Measurements from ENCODE around the gene TMEM37.

Gene TMEM37

DNA sequence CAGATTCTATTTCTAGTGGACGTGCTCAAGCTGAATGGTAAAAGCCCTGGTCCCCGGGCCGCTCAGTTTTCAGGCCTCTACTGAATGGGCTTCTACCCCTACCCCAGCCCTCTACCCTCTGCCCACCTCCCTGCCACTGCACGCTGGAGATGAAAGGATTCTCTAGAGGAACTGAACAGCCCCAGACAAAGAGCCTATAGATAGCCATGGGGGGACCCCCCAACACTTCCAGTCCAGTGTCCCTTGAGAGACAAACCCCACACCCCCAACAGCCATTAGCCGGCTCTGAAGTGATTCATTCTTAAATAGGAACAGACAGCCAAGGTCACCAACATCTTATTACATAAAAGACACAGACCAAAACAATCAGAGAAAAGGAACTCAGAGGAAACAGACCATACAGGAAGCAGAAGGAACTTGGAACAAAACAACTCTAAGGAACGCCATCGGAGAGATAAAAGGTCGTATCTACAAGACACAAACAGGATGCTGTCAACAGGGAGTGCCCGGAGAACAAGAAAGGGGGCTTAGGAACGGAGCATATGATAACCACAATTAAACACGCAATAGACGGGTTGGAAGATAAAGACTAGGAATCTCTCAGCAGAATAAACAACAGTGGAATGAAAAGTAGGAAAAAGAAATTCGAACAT lies 23.5 kb downstream of the TMEM37 start:
- DNase-seq (ENCODE audit: low spot score): no peak

DNA sequence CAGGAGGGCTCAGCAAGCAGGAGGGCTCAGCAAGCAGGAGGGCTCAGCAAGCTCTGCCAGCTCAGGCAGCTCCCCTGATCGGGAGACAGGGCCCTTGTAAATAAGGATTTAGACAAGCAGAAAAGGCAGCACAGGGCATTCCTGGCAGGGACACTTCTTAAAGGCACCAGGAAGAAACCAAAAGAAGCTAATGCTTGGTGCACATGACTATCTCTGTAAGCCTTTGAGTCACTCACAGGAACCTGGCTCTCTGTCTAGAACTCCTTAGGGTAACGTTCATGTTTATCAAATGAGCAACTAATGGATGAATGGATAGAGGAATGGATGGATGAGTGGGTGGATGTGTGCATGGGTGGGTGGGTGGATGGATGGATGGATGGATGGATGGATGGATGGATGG lies 28.4 kb downstream of the TMEM37 start:
- DNase-seq (ENCODE audit: low spot score): peak; percentile 17

DNA sequence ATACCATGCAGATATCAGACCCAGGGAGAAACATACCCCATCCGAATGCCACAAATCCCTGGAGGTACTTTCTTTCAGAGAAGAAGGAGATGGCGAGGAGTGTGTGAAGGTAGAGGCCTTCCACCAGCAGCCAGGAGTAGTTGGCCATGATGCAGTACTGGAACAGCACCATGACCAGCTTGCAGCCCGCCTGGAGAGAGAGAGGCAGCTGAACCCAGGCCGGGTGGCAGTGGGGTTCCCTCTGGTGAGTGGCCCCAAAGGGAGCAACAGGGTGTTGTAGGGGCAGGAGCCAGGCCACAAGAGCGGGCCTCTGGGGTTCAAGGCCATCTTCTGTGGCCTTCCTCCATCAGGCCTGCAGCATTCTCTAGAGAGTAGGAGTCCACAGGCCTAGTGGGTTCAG lies 30.2 kb downstream of the TMEM37 start:
- DNase-seq (ENCODE audit: low spot score): no peak

GRCh38 chr2:119462574-119462973 lies 30.9 kb downstream of the TMEM37 start:
- DNase-seq (ENCODE audit: low spot score): no peak

GRCh38 chr2:119463136-119463535 lies 31.5 kb downstream of the TMEM37 start:
- DNase-seq (ENCODE audit: low spot score): no peak

GRCh38 chr2:119463990-119464389 lies 32.3 kb downstream of the TMEM37 start:
- DNase-seq (ENCODE audit: low spot score): no peak

GRCh38 chr2:119464981-119465380 lies 33.3 kb downstream of the TMEM37 start:
- DNase-seq (ENCODE audit: low spot score): no peak

GRCh38 chr2:119465687-119466086 lies 34.0 kb downstream of the TMEM37 start:
- DNase-seq (ENCODE audit: low spot score): no peak

DNA sequence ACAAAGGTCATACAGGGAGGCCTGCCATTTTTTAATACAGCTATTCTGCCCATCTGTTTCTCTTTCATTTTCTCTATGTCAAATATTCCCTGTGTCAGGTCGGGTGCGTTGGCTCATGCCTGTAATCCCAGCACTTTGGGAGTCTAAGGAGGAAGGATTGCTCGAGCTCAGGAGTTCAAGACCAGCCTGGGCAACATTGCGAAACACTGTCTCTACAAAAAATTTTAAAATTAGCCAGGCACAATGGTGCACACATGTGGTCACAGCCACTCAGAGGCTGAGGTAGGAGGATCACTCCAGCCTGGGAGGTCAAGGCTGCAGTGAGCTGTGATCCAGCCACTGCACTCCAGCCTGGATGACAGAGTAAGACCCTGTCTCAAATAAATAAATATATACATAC lies 34.7 kb downstream of the TMEM37 start:
- no peak for DNase-seq (ENCODE audit: low spot score)

GRCh38 chr2:119468154-119468955 lies 36.7 kb downstream of the TMEM37 start:
- DNase-seq (ENCODE audit: low spot score): peak; percentile 34

DNA sequence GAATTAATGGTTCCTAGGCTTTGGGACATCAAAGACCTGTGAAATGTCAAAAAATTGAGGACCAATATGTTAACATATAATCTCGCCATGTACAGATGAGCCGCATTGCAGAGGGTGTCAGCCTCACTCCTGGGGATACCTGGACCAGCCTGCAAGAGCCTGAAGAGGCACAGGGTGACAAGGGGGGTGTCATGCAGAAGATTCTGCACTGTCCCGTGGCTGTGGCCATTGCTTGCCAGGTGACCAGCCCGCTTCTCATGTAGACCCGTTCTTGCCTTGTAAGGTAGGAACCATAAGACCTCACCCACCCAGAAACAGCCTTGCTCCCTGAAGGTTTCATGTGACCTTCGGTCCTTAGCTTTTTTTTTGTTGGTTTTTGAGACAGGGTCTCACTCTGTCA lies 37.5 kb downstream of the TMEM37 start:
- no peak for DNase-seq (ENCODE audit: low spot score)

DNA sequence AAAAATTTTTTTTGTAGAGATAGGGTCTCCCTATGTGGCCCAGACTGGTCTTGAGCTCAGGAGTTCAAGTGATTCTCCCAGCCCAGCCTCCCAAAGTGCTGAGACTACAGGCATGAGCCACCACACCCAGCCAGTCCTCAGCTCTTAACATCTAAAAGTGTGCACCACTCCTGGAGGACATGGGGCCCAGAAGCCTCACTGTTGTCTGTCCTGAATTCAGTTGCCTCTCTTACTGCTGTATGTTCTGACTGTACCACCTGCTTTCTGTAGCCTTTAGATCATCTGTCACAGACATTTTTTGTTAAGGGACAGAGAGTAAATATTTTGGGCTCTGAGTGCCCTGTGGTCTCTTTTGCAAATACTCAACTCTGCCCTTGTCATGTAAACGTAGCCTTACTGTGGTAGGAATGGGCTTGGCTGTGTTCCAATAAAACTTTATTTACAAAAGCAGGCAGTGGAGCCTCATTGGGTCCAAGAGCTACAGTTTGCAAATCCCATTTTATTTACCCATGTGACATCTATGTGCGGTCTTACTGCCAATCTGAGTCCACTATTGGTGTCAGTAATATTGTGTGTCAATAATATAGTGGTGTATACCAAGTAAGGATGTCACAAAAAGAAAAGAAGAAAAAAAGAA lies 38.1 kb downstream of the TMEM37 start:
- no peak for DNase-seq (ENCODE audit: low spot score)

DNA sequence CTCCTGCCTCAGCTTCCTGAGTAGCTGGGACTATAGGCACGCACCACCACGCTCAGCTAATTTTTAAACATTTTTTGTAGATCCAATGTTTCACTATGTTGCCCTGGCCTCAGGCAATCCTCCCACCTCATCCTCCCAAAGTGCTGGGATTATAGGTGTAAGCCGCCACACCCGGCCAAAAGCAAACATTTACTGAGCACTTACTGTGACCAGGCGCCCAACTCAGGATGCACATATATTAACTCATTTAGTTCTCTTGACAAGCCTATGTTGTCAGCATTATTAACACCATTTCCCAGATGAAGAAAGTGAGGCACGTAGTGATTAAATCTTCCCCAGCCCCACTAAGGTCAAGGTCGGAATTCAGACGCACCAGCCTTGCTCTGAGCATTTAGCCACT lies 41.1 kb downstream of the TMEM37 start:
- DNase-seq (ENCODE audit: low spot score): no peak

DNA sequence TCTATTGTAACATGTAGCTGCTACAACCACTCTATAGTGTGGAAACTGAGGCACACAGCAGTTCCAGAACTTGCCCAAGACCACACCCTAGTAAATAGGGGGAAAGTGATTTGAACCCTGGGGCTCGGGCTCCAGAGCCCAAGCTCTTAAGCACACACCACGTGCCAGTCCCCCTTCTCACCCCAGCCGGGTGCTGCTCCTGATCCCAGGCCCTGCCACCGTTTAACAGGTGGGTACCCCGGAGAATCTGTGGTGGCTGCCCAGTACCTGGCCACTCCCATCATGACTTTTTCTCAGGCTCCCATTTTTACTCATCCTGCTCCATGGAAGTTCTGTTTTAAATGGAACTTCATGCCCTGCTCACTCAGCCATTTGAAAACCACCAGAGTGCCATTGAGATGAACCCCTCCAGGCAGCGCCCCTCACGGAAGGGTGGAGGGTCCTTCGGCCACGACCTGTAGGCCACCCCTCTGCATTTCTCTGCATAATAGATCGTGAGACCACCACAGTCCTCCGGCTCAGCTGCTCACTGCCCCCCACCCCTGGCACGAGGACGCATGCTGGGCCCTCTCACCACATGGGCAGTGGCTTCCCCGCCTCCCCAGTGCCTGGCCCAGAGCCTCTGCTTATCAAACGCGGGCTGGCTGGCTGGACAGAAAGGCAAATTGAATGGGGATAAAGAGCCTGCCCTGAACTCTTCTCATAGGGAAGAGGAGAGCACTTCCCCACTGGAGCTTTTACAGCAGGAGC lies 42.1 kb downstream of the TMEM37 start:
- DNase-seq (ENCODE audit: low spot score): no peak

GRCh38 chr2:119474371-119475224 lies 42.9 kb downstream of the TMEM37 start:
- no peak for DNase-seq (ENCODE audit: low spot score)

DNA sequence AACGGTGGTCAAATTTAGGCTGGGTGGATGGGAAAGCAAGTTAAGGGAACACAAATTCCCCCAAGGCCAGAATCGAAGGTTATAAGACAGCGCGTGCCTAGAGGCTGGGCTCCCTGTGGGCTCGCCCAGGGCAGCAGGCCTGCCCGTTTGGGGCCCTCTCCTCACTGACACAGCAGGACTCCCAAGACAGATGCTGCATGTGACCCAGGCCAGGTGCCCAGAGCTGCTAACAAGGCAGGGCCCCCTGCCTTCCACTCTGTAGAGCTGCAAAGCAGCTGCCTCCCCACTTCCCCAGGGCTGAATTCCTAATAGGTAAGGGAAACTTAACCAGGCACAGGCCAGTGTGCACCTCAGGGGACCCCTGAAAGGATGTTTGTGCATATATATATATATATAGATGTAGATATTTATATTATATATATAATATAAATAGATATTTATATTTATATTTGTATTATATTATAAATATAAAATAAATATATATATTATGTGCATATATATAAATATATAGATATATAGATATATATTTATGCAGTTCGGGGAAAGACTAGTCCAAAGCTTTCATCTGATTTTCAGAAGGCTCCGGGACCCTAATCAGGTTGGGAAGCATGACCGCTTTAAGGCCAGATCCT lies 43.7 kb downstream of the TMEM37 start:
- DNase-seq (ENCODE audit: low spot score): no peak

GRCh38 chr2:119475857-119476244 lies 44.2 kb downstream of the TMEM37 start:
- DNase-seq (ENCODE audit: low spot score): no peak

DNA sequence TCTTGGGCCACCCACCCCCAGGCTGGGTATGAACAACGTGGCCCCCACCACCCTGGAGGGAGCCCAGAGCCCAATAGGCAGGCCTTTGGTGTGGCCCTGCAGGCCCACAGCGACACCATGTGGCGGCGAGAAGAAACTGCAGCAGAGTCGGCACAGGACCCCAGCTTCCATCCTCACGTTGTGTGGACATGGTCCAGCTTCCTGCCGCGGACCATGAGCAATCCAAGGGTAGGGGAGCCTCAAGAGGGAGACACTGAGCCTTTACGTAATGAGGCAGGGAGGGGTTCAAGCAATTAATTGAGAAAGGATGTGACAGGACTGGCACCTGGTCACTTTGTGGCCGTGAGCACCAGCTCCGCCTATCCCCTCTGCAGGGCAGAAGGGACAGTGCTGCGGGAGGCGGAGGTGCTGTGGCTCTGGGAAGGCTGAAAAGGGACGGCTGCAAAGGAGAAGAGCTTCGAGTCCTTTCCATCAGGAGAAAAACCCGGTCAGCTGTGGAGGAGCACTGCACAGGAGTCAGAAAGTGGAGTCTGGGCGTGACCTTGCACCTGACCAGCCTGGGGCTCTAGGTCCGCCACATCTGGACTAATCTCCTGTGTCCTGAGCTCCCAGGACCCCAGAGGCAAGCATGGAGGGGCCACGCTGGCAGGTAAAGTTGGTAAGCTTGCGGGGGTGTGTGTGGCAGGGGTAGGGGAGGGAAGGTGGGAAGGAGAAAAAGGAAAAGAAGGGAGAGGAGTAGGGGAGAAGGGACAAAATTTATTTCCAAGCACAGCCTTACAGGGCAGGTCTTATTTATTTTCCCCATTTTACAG lies 44.9 kb downstream of the TMEM37 start:
- DNase-seq (ENCODE audit: low spot score): peak; percentile 80

DNA sequence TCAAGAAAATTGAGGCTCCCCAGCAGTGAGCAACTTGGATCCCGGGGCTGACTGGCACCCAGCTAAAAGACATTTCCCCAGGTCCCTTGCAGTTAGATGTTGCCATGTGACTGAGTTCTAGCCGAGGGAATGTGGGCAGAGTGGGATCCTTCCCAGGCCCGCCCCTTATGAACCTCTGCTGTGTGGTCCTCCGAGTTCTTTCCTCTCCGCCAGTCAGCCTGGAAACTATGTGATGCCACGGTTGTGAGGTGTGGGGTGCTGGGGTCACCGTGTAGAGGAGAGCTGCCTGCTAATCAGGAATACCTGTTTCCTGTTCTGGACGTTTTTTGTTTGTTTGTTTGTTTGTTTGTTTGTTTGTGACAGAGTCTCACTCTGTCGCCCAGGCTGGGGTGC lies 45.5 kb downstream of the TMEM37 start:
- no peak for DNase-seq (ENCODE audit: low spot score)

All from kidney tubule cell (primary cell).